ENCODE data around the gene XPR1. TPM values are rescaled to one million over a fixed set of nuclear protein-coding genes. Genes with fewer than 3 reads are reported as not detected.

XPR1 gene
- total RNA-seq, 1 experiment from 2014 or later = 36.1 TPM

DNA sequence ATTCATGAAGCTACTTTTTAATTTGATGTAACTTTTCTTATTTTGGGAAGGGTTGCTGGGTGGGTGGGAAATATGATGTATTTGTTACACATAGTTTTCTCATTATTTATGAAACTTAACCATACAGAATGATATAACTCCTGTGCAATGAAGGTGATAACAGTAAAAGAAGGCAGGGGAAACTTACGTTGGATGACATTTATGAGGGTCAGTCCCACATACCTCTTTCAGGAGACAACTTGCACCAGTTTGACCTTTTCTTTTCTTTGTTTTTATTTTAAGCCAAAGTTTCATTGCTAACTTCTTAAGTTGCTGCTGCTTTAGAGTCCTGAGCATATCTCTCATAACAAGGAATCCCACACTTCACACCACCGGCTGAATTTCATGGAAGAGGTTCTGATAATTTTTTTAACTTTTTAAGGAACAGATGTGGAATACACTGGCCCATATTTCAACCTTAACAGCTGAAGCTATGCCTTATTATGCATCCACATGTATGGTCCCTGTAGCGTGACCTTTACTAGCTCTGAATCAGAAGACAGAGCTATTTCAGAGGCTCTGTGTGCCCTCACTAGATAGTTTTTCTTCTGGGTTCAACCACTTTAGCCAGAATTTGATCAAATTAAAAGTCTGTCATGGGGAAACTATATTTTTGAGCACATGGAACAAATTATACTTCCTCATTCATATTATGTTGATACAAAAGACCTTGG is 252.9 kb downstream of the XPR1 start:
- no peak for TF ChIP-seq POLR2AphosphoS5 (IDR thresholded peaks at IDR 0.05; ENCODE audit: low read depth, low read length)
- TF ChIP-seq TCF7L2 (IDR thresholded peaks at IDR 0.05; ENCODE audit: low read depth, low read length) = no peak
- TF ChIP-seq CTCF (IDR thresholded peaks at IDR 0.05) = no peak
- TF ChIP-seq SIN3A (IDR thresholded peaks at IDR 0.05; ENCODE audit: borderline replicate concordance, insufficient read depth, low read depth, low read length) = no peak
- H3K27ac ChIP-seq (ENCODE audit: low read length) = no peak overlapping the region
- POLR2A ChIA-PET = interaction anchor here (0.6 kb wide), 1 partner anchor 335 kb away, joined by 3 read pairs; no protein-coding TSS in a partner anchor
- no peaks in the 10 kb centered on the region for H3K27me3 ChIP-seq (ENCODE audit: control insufficient read depth, insufficient read depth, low read length)
- H3K36me3 ChIP-seq (ENCODE audit: control insufficient read depth, insufficient read depth, low read length) = no peaks in the 10 kb centered on the region
- H3K9me3 ChIP-seq (ENCODE audit: control insufficient read depth, insufficient read depth, low read depth, low read length) = no peaks in the 10 kb centered on the region
- H3K4me3 ChIP-seq (ENCODE audit: low read depth in 2 of 2, low read length in 2 of 2) = no peak overlapping the region
- CTCF ChIA-PET = interaction anchor here (0.6 kb wide), 1 partner anchor 31 kb away, joined by 5 read pairs; no protein-coding TSS in a partner anchor
- DNase-seq (ENCODE audit: low read depth, low spot score) = no peak
- no TSS peak for BruUV-seq (replicated peaks)
- in situ Hi-C loops (cut with HindIII; ENCODE audit: low pct_unique_long_range_greater_than_20kb, low sequenced_read_pairs) (no loop called here), intact Hi-C loops (cut with micrococcal nuclease; ENCODE audit: unreplicated experiment) (loop anchor here (5.0 kb wide), 1 partner anchor 258 kb away; no protein-coding TSS in a partner anchor)
- ATAC-seq = no peak
- H3K4me1 ChIP-seq (ENCODE audit: control insufficient read depth, insufficient read depth, low read length) = no peaks in the 10 kb centered on the region

DNA sequence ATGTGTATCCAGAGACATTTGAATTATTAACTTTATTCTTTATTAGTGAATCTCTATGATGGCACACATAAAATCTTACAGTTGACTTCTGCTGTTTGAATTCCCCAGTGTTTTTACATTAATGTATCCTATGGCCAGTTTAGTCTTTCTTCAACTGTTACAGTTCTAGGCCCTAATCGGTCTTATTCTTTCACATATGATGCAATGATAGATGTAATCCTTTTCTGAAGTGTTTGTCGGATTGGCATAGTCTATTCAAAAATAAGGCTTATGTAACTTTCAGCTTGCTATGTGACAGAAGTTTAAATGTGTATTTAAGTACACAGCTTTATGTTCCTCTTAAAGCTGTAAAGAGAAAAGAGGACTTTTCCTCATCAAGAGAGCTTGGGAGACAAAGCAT is 254.5 kb downstream of the XPR1 start:
- BruUV-seq (replicated peaks) = no TSS peak
- CTCF ChIA-PET = no interaction called here
- no peak for DNase-seq (ENCODE audit: low read depth, low spot score)
- Histone ChIP-seq H3K36me3 (ENCODE audit: control insufficient read depth, insufficient read depth, low read length) (no peaks in the 10 kb centered on the region), H3K27me3 (ENCODE audit: control insufficient read depth, insufficient read depth, low read length) (no peaks in the 10 kb centered on the region), H3K9me3 (ENCODE audit: control insufficient read depth, insufficient read depth, low read depth, low read length) (no peaks in the 10 kb centered on the region), H3K27ac (ENCODE audit: low read length) (no peak overlapping the region), H3K4me1 (ENCODE audit: control insufficient read depth, insufficient read depth, low read length) (no peaks in the 10 kb centered on the region), H3K4me3 (ENCODE audit: low read depth in 2 of 2, low read length in 2 of 2) (no peak overlapping the region)
- POLR2A ChIA-PET = no interaction called here
- intact Hi-C loops (cut with micrococcal nuclease; ENCODE audit: unreplicated experiment) = no loop called here
- TF ChIP-seq CTCF (IDR thresholded peaks at IDR 0.05) (no peak), TCF7L2 (IDR thresholded peaks at IDR 0.05; ENCODE audit: low read depth, low read length) (no peak), POLR2AphosphoS5 (IDR thresholded peaks at IDR 0.05; ENCODE audit: low read depth, low read length) (no peak), REST (IDR thresholded peaks at IDR 0.05; ENCODE audit: insufficient read depth in 1 of 2, low read depth in 2 of 2, low read length in 1 of 2) (no peak), SIN3A (IDR thresholded peaks at IDR 0.05; ENCODE audit: borderline replicate concordance, insufficient read depth, low read depth, low read length) (no peak)
- no peak for ATAC-seq
- in situ Hi-C loops (cut with HindIII; ENCODE audit: low pct_unique_long_range_greater_than_20kb, low sequenced_read_pairs) = no loop called here
